HG02588 (cell line): ENCODE measurements around the gene GDF9.

Experiments
- ATAC-seq: cut with Tn5 transposase; IDR thresholded peaks from one replicate; pipeline ENCODE4 v1.9.1; 2021; ENCODE audit warnings: mild to moderate bottlenecking, moderate library complexity; ENCODE audit not compliant: unreplicated experiment

Gene GDF9

GRCh38 chr5:132822650-132823480, 43.4 kb downstream of the GDF9 start:
- ATAC-seq = no peak

- ATAC-seq = no peak
Measured at GRCh38 chr5:132821791-132822190, 44.5 kb downstream of the GDF9 start.

GRCh38 chr5:132821350-132821749, 44.9 kb downstream of the GDF9 start:
- ATAC-seq = no peak

- ATAC-seq = peak; percentile 73
Measured at GRCh38 chr5:132820162-132820754, 46.0 kb downstream of the GDF9 start.

GRCh38 chr5:132819468-132819867, 46.8 kb downstream of the GDF9 start:
- no peak for ATAC-seq

GRCh38 chr5:132817011-132817410, 49.3 kb downstream of the GDF9 start:
- no peak for ATAC-seq

- no peak for ATAC-seq
Measured at GRCh38 chr5:132816554-132816953, 49.7 kb downstream of the GDF9 start.

GRCh38 chr5:132816083-132816482, 50.2 kb downstream of the GDF9 start:
- no peak for ATAC-seq

GRCh38 chr5:132815454-132815853, 50.8 kb downstream of the GDF9 start:
- no peak for ATAC-seq

- ATAC-seq = no peak
Measured at GRCh38 chr5:132814503-132815294, 51.6 kb downstream of the GDF9 start.

GRCh38 chr5:132813599-132814502, 52.4 kb downstream of the GDF9 start:
- no peak for ATAC-seq

- no peak for ATAC-seq
Measured at GRCh38 chr5:132812781-132813598, 53.3 kb downstream of the GDF9 start, which contains the start of gene SOWAHA. SOWAHA (plus strand) TSS chr5:132813302; CDS start chr5:132813622, 320 bp downstream.

- no peak for ATAC-seq
Measured at GRCh38 chr5:132812123-132812765, 54.0 kb downstream of the GDF9 start.
